Measurements from ENCODE around the gene ARGLU1. TPM values are rescaled to one million over a fixed set of nuclear protein-coding genes. Genes with fewer than 3 reads are reported as not detected.

The ARGLU1 gene
- total and polyA plus RNA-seq, 9 of the 15 experiments (the other 6 are each of a cell fraction or from before 2014, with no cell fraction given): 19.3 to 99.9 (median 49.3) TPM

DNA sequence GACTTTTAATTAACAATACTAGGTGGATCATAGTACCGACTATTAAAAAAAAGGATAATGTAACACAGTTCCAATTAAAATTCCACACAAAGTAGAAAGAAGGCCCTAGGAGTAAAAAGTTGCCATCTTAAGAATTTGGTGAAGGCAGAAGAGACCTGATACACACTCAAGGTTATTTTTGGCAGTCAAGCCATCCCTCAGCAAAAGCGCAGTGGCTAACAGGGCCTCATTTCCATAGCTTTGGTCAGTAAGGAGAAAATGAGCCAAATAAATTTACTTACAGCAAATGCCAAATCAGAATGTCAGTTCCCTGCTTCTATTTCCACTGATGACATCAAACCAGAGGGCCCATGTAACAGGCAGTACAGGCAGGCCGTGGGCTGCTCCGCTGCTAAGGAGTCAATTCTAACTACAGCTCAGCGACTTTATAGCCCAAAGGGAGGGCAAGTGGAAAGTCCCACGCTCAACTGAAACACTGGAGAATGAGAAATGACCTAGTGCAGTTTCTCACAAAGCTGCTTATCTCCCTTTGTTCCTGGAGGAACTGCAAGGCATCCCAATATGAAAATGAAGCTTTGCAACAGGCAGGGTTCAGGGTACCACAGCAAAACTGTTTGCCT lies 6.3 kb downstream of the ARGLU1 start (continued):
- TF ChIP-seq, protein P1, sequence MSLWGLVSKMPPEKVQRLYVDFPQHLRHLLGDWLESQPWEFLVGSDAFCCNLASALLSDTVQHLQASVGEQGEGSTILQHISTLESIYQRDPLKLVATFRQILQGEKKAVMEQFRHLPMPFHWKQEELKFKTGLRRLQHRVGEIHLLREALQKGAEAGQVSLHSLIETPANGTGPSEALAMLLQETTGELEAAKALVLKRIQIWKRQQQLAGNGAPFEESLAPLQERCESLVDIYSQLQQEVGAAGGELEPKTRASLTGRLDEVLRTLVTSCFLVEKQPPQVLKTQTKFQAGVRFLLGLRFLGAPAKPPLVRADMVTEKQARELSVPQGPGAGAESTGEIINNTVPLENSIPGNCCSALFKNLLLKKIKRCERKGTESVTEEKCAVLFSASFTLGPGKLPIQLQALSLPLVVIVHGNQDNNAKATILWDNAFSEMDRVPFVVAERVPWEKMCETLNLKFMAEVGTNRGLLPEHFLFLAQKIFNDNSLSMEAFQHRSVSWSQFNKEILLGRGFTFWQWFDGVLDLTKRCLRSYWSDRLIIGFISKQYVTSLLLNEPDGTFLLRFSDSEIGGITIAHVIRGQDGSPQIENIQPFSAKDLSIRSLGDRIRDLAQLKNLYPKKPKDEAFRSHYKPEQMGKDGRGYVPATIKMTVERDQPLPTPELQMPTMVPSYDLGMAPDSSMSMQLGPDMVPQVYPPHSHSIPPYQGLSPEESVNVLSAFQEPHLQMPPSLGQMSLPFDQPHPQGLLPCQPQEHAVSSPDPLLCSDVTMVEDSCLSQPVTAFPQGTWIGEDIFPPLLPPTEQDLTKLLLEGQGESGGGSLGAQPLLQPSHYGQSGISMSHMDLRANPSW (CRISPR knock-in tag; IDR thresholded peaks at IDR 0.05): no peak

DNA sequence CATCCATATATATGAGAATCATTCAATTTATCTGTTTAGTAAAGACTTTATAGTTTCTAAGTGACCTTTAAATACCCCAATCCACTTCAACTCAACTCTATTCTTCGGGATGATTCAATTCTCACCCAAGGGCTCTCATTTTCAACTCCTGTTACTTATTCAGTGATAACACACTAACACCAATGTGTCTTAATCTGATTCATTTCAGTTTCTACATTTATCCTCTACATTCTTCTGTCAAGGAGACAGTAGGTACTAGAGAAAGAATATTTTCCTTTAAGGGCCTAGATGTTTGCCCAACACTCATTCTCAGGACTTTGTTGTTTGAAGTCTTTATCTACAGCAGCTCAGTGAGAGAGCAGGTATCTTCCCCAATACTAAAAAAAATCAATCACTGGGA lies 7.1 kb downstream of the ARGLU1 start:
- Histone ChIP-seq H3K36me3 (ENCODE audit: control insufficient read depth, insufficient read depth, low read length) (peaks cover 46% of the 10 kb centered on the region), H3K27ac (ENCODE audit: extremely low read depth, low read depth, low read length) (no peak overlapping the region), H3K79me2 (ENCODE audit: control insufficient read depth, insufficient read depth, low read length) (peaks cover 98% of the 10 kb centered on the region), H3K9me3 (replicated peaks; ENCODE audit: control insufficient read depth, insufficient read depth, low read depth, low read length) (no peaks in the 10 kb centered on the region), H3K4me3 (no peak overlapping the region), H3K9ac (ENCODE audit: insufficient read depth in 1 of 2, low read depth in 2 of 2, low read length in 2 of 2) (no peak overlapping the region), H4K20me1 (replicated peaks; ENCODE audit: control insufficient read depth, insufficient read depth, low read length) (peaks cover 36% of the 10 kb centered on the region), H2AFZ (ENCODE audit: low read depth, low read length) (no peak overlapping the region), H3K4me2 (ENCODE audit: insufficient read depth, low read length) (no peak overlapping the region), H3K9me1 (ENCODE audit: control insufficient read depth, insufficient read depth, low read length) (peaks cover 10% of the 10 kb centered on the region), H3K27me3 (ENCODE audit: control insufficient read depth in 2 of 2, insufficient read depth in 2 of 2, low read length in 2 of 2) (no peaks in the 10 kb centered on the region), H3K4me1 (replicated peaks in 1 of 2; ENCODE audit: control insufficient read depth in 2 of 2, insufficient read depth in 2 of 2, low read length in 2 of 2) (peaks cover 0 to 24% of the 10 kb centered on the region in 2 experiments; a peak in 3 of 5 replicates)
- ChIA-PET POLR2A (no interaction called here), CTCF (ENCODE audit: low intra/inter-chr PET ratio) (no interaction called here)
- no TSS peak for BruUV-seq (replicated peaks)
- TF ChIP-seq ETV5 (CRISPR knock-in tag; IDR thresholded peaks at IDR 0.05; ENCODE audit: low read depth) (no peak), LEF1 (IDR thresholded peaks at IDR 0.05) (no peak), ZNF24 (IDR thresholded peaks at IDR 0.05) (no peak), AFF4 (CRISPR knock-in tag; IDR thresholded peaks at IDR 0.05) (no peak), MAZ (CRISPR knock-in tag; conservative IDR thresholded peaks at IDR 0.05 in 1 of 2, IDR thresholded peaks at IDR 0.05 in 1 of 2) (no peak), ZNF146 (CRISPR knock-in tag; IDR thresholded peaks at IDR 0.05; ENCODE audit: unreplicated experiment) (no peak), PCBP1 (IDR thresholded peaks at IDR 0.05; ENCODE audit: low read depth, low read length, poor library complexity, severe bottlenecking) (no peak), TEAD4 (IDR thresholded peaks at IDR 0.05; ENCODE audit: low read length) (no peak), TEAD4 (CRISPR knock-in tag; IDR thresholded peaks at IDR 0.05; ENCODE audit: borderline replicate concordance) (no peak), BRF1 (IDR thresholded peaks at IDR 0.05; ENCODE audit: borderline replicate concordance, extremely low read depth, insufficient read length) (no peak), PYGO2 (tag; IDR thresholded peaks at IDR 0.05) (no peak)
- no peak for FAIRE-seq
- no peak for DNase-seq (ENCODE audit: extremely low read depth in 1 of 4, low spot score in 3 of 4)
- in situ Hi-C loops (cut with MboI): no loop called here
- no CpG with 5 or more reads among the region's 1 CpG for WGBS (ENCODE audit: insufficient coverage, low coverage, missing lambda C conversion rate)
- no peak for ATAC-seq
- intact Hi-C loops (cut with micrococcal nuclease): no loop called here
